Astrocyte (in vitro differentiated cells and primary cell): ENCODE measurements around the gene DCAF7.

Experiments used
- CTCF ChIP-seq: IDR thresholded peaks from 2 replicates; pipeline ENCODE4 v1.5.1; 2011; ENCODE audit warnings: low read depth, mild to moderate bottlenecking, inconsistent platforms, low read length, moderate library complexity; ENCODE audit not compliant: insufficient read depth
- EZH2 ChIP-seq: IDR thresholded peaks from 2 replicates; pipeline ENCODE4 v1.6.1; 2012; ENCODE audit warnings: mild to moderate bottlenecking, low read length, inconsistent platforms; ENCODE audit not compliant: insufficient read depth

- TF ChIP-seq CTCF (no peak), EZH2 (no peak)
Measured at GRCh38 chr17:63529711-63530556, 20.3 kb upstream of the DCAF7 start.
